Activated CD4-positive, alpha-beta T cell treated with anti-CD3 and anti-CD28 coated beads for 36 hours (primary cell): ENCODE results near the gene KISS1. TPM values are rescaled to one million over a fixed set of nuclear protein-coding genes. Genes with fewer than 3 reads are reported as not detected.

Experiments used
- ATAC-seq: fragments of 200-7000 bp; cut with Tn5 transposase; one replicate; pipeline ENCODE4 v1.10.0; 2021; ENCODE audit warnings: mild to moderate bottlenecking, moderate library complexity
- CTCF ChIA-PET: fragments of 350-600 bp; sonication (Branson Sonifier 250); formaldehyde crosslinking; loops from one replicate; lab custom pipeline; 2021; ENCODE audit warnings: antibody characterized with exemption; lab: Charles Lee
- POLR2A ChIA-PET: fragments of 350-600 bp; sonication (Branson Sonifier 250); formaldehyde crosslinking; loops from one replicate; lab custom pipeline; 2021; ENCODE audit warnings: antibody characterized with exemption, inconsistent platforms; lab: Charles Lee
- DNase-seq: peaks from one replicate; pipeline ENCODE4 v3.0.0-alpha.2; 2020
- H3K27ac Mint-ChIP-seq: one replicate; pipeline ENCODE4 v1.8.0; 2021; ENCODE audit warnings: mixed read lengths
- H3K27me3 Mint-ChIP-seq: one replicate; pipeline ENCODE4 v1.8.0; 2021; ENCODE audit warnings: mixed read lengths
- H3K36me3 Mint-ChIP-seq: one replicate; pipeline ENCODE4 v1.8.0; 2021; ENCODE audit warnings: low read depth, mixed read lengths
- H3K4me1 Mint-ChIP-seq: one replicate; pipeline ENCODE4 v1.8.0; 2021; ENCODE audit warnings: mixed read lengths
- H3K4me3 Mint-ChIP-seq: one replicate; pipeline ENCODE4 v1.8.0; 2021; ENCODE audit warnings: mild to moderate bottlenecking, moderate library complexity, mixed read lengths
- H3K9me3 Mint-ChIP-seq: one replicate; pipeline ENCODE4 v1.8.0; 2021; ENCODE audit warnings: low read depth, mixed read lengths
- intact Hi-C, 2 experiments: fragments of 100-400 bp; cut with DNase I in 1 of 2; cut with micrococcal nuclease in 1 of 2; formaldehyde crosslinking; loops; one replicate each; pipeline versions ENCODE4 v1.14.2 to v1.15.1; 2022 to 2024; cut with DNase I, micrococcal nuclease
- total RNA-seq, 2 experiments: library from RNA; stranded (reverse); gene quantifications; one replicate each; pipeline ENCODE4 v1.2.3, GENCODE V29; 2021

Gene KISS1
- total RNA-seq, 2 experiments from 2014 or later: not detected

- Mint-ChIP-seq H3K36me3 (no peaks in the 10 kb centered on the region), H3K9me3 (no peaks in the 10 kb centered on the region), H3K27ac (no peak overlapping the region), H3K4me3 (no peak overlapping the region), H3K27me3 (peaks cover 25% of the 10 kb centered on the region), H3K4me1 (peaks cover 12% of the 10 kb centered on the region)
- ChIA-PET POLR2A (no interaction called here), CTCF (interaction anchor here (2.9 kb wide), 1 partner anchor 41 kb away, joined by 9 read pairs; no protein-coding TSS in a partner anchor)
- DNase-seq (no peak), ATAC-seq (no peak)
- intact Hi-C loops: no loop called here
These were observed 7.0 kb upstream of the KISS1 start for GRCh38 chr1:204203206-204203767.

GRCh38 chr1:204202481-204202880, 6.2 kb upstream of the KISS1 start:
- intact Hi-C loops: no loop called here
- Mint-ChIP-seq H3K9me3 (no peaks in the 10 kb centered on the region), H3K36me3 (no peaks in the 10 kb centered on the region), H3K27me3 (peaks cover 22% of the 10 kb centered on the region), H3K4me1 (peaks cover 12% of the 10 kb centered on the region), H3K27ac (no peak overlapping the region), H3K4me3 (no peak overlapping the region)
- no peak for DNase-seq
- no peak for ATAC-seq
- ChIA-PET CTCF (interaction anchor here (1.4 to 2.9 kb wide), 2 partner anchors 12 to 40 kb away, joined by 3 to 9 read pairs; partner anchors contain the start of gene GOLT1A), POLR2A (no interaction called here)

- intact Hi-C loops: no loop called here
- DNase-seq (no peak), ATAC-seq (no peak)
- Mint-ChIP-seq H3K4me3 (no peak overlapping the region), H3K36me3 (no peaks in the 10 kb centered on the region), H3K27ac (no peak overlapping the region), H3K4me1 (peaks cover 8% of the 10 kb centered on the region), H3K27me3 (peaks cover 17% of the 10 kb centered on the region), H3K9me3 (no peaks in the 10 kb centered on the region)
- ChIA-PET POLR2A (no interaction called here), CTCF (interaction anchor here (1.4 to 2.9 kb wide), 2 partner anchors 13 to 39 kb away, joined by 3 to 9 read pairs; partner anchors contain the start of gene GOLT1A)
These were observed 5.2 kb upstream of the KISS1 start for GRCh38 chr1:204201348-204202040.

- Mint-ChIP-seq H3K36me3 (no peaks in the 10 kb centered on the region), H3K27ac (no peak overlapping the region), H3K27me3 (peaks cover 4% of the 10 kb centered on the region), H3K9me3 (no peaks in the 10 kb centered on the region), H3K4me1 (peaks cover 4% of the 10 kb centered on the region), H3K4me3 (no peak overlapping the region)
- intact Hi-C loops: no loop called here
- ChIA-PET CTCF (interaction anchor here (0.5 to 1.5 kb wide), 3 partner anchors 14 to 37 kb away, joined by 3 to 5 read pairs (median 3); partner anchors contain the start of gene GOLT1A), POLR2A (no interaction called here)
- DNase-seq (no peak), ATAC-seq (no peak)
These were observed 3.3 kb upstream of the KISS1 start for GRCh38 chr1:204199579-204199978.

- Mint-ChIP-seq H3K27me3 (no peaks in the 10 kb centered on the region), H3K36me3 (no peaks in the 10 kb centered on the region), H3K9me3 (no peaks in the 10 kb centered on the region), H3K27ac (no peak overlapping the region), H3K4me3 (no peak overlapping the region), H3K4me1 (peaks cover 6% of the 10 kb centered on the region)
- DNase-seq: no peak
- intact Hi-C loops: no loop called here
- ChIA-PET POLR2A (interaction anchor here (0.7 kb wide), 1 partner anchor 164 kb away, joined by 3 read pairs; no protein-coding TSS in a partner anchor), CTCF (interaction anchor here (0.8 to 1.5 kb wide), 4 partner anchors 9 to 36 kb away, joined by 3 to 5 read pairs (median 4); partner anchors contain the start of gene GOLT1A)
- ATAC-seq: no peak
These were observed 2.4 kb upstream of the KISS1 start for GRCh38 chr1:204198348-204199340.

GRCh38 chr1:204197068-204197467, 777 bp upstream of the KISS1 start:
- CTCF ChIA-PET: interaction anchor here (1.3 kb wide), 1 partner anchor 10 kb away, joined by 7 read pairs; no protein-coding TSS in a partner anchor
- Mint-ChIP-seq H3K9me3 (no peaks in the 10 kb centered on the region), H3K4me3 (no peak overlapping the region), H3K27ac (no peak overlapping the region), H3K36me3 (no peaks in the 10 kb centered on the region), H3K4me1 (peaks cover 6% of the 10 kb centered on the region), H3K27me3 (peaks cover 3% of the 10 kb centered on the region)
- POLR2A ChIA-PET: no interaction called here
- DNase-seq: no peak
- no peak for ATAC-seq
- intact Hi-C loops: no loop called here

- no peaks in the 10 kb centered on the region for H3K9me3 Mint-ChIP-seq
- no peaks in the 10 kb centered on the region for H3K36me3 Mint-ChIP-seq
- ATAC-seq: no peak
- CTCF ChIA-PET: interaction anchor here (0.6 to 1.3 kb wide), 2 partner anchors 35 to 75 kb away, joined by 3 to 4 read pairs; no protein-coding TSS in a partner anchor
- no peak overlapping the region for H3K27ac Mint-ChIP-seq
- peaks cover 13% of the 10 kb centered on the region for H3K27me3 Mint-ChIP-seq
- intact Hi-C loops: no loop called here
- peaks cover 10% of the 10 kb centered on the region for H3K4me1 Mint-ChIP-seq
- DNase-seq: no peak
- POLR2A ChIA-PET: no interaction called here
- no peak overlapping the region for H3K4me3 Mint-ChIP-seq
These were observed 1.5 kb downstream of the KISS1 start for GRCh38 chr1:204194771-204195170.

- Mint-ChIP-seq H3K36me3 (no peaks in the 10 kb centered on the region), H3K4me3 (no peak overlapping the region), H3K9me3 (no peaks in the 10 kb centered on the region), H3K27me3 (peaks cover 19% of the 10 kb centered on the region), H3K4me1 (peaks cover 16% of the 10 kb centered on the region), H3K27ac (no peak overlapping the region)
- POLR2A ChIA-PET: no interaction called here
- DNase-seq: no peak
- intact Hi-C loops: no loop called here
- CTCF ChIA-PET: interaction anchor here (0.6 to 1.3 kb wide), 4 partner anchors 12 to 1189 kb away, joined by 3 to 4 read pairs (median 4); no protein-coding TSS in a partner anchor
- no peak for ATAC-seq
These were observed 2.2 kb downstream of the KISS1 start for GRCh38 chr1:204194080-204194479.

GRCh38 chr1:204192589-204193352, 3.5 kb downstream of the KISS1 start:
- Mint-ChIP-seq H3K36me3 (no peaks in the 10 kb centered on the region), H3K27me3 (peaks cover 27% of the 10 kb centered on the region), H3K4me1 (peaks cover 16% of the 10 kb centered on the region), H3K4me3 (no peak overlapping the region), H3K9me3 (no peaks in the 10 kb centered on the region), H3K27ac (no peak overlapping the region)
- DNase-seq (no peak), ATAC-seq (no peak)
- CTCF ChIA-PET: interaction anchor here (0.6 to 3.0 kb wide), 7 partner anchors 14 to 327 kb away, joined by 3 to 17 read pairs (median 3); no protein-coding TSS in a partner anchor
- POLR2A ChIA-PET: no interaction called here
- intact Hi-C loops: no loop called here

GRCh38 chr1:204192046-204192445, 4.2 kb downstream of the KISS1 start:
- H3K27ac Mint-ChIP-seq: no peak overlapping the region
- H3K4me1 Mint-ChIP-seq: peaks cover 16% of the 10 kb centered on the region
- H3K36me3 Mint-ChIP-seq: no peaks in the 10 kb centered on the region
- POLR2A ChIA-PET: no interaction called here
- DNase-seq: no peak
- peaks cover 31% of the 10 kb centered on the region for H3K27me3 Mint-ChIP-seq
- intact Hi-C loops: no loop called here
- no peak for ATAC-seq
- no peak overlapping the region for H3K4me3 Mint-ChIP-seq
- CTCF ChIA-PET: interaction anchor here (0.6 to 3.0 kb wide), 7 partner anchors 14 to 572 kb away, joined by 3 to 17 read pairs (median 3); no protein-coding TSS in a partner anchor
- no peaks in the 10 kb centered on the region for H3K9me3 Mint-ChIP-seq
